ENCODE data around the gene FAM219A.

FAM219A gene

DNA sequence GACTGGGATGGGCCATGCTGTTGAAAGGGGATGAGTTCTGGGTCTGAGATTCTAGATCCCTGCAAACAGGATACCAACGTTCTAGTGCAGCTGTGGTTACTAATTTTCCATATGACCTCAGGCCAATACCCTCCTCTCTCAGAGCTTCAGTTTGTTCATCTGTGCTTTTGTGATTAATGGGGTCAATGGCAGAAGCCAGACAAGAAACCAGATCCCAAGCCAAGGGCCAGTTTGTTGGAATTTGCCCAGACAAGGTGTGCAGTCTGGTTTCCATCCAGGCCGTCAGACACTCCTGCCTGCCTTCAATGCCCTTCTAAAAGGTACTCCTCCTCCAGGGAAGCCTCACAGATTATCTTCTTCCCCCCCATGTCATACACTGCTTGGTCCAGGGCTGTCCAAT, 93.1 kb downstream of the FAM219A start:
- no peaks in the 10 kb centered on the region for H3K4me1 ChIP-seq (ENCODE audit: control insufficient read depth, insufficient read depth, low read length)
- no peaks in the 10 kb centered on the region for H3K9me3 ChIP-seq (ENCODE audit: control insufficient read depth, insufficient read depth, low read depth, low read length)
- H3K4me3 ChIP-seq (ENCODE audit: low read depth, low read length) = no peak overlapping the region
- H3K36me3 ChIP-seq (ENCODE audit: control insufficient read depth in 2 of 2, insufficient read depth in 1 of 2, low read length in 2 of 2) = peaks cover 0 to 12% of the 10 kb centered on the region in 2 experiments; a peak in 1 of 3 replicates
- CTCF ChIA-PET = interaction anchor here (1.4 to 1.6 kb wide), 2 partner anchors 9 to 33 kb away, joined by 4 to 7 read pairs; no protein-coding TSS in a partner anchor
- POLR2A ChIA-PET = interaction anchor here (0.5 to 0.8 kb wide), 2 partner anchors 9 to 189 kb away, joined by 3 read pairs; no protein-coding TSS in a partner anchor
- TF ChIP-seq ZNF174 (tag by site-specific recombination; IDR thresholded peaks at IDR 0.05) (no peak), IKZF3 (tag by site-specific recombination; IDR thresholded peaks at IDR 0.05) (no peak), KLF8 (tag by site-specific recombination; IDR thresholded peaks at IDR 0.05) (no peak), ZNF792 (tag by site-specific recombination; IDR thresholded peaks at IDR 0.05) (no peak), ZNF664 (tag by site-specific recombination; IDR thresholded peaks at IDR 0.05) (no peak), ZNF558 (tag by site-specific recombination; IDR thresholded peaks at IDR 0.05) (no peak), ZNF48 (tag by site-specific recombination; IDR thresholded peaks at IDR 0.05) (no peak), SALL2 (tag by site-specific recombination; IDR thresholded peaks at IDR 0.05; ENCODE audit: borderline replicate concordance) (no peak), ZNF660 (tag by site-specific recombination; IDR thresholded peaks at IDR 0.05) (no peak), ZNF658 (tag by site-specific recombination; IDR thresholded peaks at IDR 0.05) (no peak), ZNF10 (tag by site-specific recombination; IDR thresholded peaks at IDR 0.05) (no peak), ZBTB20 (tag by site-specific recombination; IDR thresholded peaks at IDR 0.05) (no peak), ZNF548 (tag by site-specific recombination; IDR thresholded peaks at IDR 0.05) (no peak)
- TF ChIP-seq, protein P1, sequence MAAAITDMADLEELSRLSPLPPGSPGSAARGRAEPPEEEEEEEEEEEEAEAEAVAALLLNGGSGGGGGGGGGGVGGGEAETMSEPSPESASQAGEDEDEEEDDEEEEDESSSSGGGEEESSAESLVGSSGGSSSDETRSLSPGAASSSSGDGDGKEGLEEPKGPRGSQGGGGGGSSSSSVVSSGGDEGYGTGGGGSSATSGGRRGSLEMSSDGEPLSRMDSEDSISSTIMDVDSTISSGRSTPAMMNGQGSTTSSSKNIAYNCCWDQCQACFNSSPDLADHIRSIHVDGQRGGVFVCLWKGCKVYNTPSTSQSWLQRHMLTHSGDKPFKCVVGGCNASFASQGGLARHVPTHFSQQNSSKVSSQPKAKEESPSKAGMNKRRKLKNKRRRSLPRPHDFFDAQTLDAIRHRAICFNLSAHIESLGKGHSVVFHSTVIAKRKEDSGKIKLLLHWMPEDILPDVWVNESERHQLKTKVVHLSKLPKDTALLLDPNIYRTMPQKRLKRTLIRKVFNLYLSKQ (tag by site-specific recombination; IDR thresholded peaks at IDR 0.05; ENCODE audit: borderline replicate concordance) = no peak
- TF ChIP-seq, protein P2, sequence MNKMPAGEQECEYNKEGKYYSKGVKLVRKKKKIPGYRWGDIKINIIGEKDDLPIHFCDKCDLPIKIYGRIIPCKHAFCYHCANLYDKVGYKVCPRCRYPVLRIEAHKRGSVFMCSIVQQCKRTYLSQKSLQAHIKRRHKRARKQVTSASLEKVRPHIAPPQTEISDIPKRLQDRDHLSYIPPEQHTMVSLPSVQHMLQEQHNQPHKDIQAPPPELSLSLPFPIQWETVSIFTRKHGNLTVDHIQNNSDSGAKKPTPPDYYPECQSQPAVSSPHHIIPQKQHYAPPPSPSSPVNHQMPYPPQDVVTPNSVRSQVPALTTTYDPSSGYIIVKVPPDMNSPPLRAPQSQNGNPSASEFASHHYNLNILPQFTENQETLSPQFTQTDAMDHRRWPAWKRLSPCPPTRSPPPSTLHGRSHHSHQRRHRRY (tag by site-specific recombination; IDR thresholded peaks at IDR 0.05) = no peak
- TF ChIP-seq, protein P3, sequence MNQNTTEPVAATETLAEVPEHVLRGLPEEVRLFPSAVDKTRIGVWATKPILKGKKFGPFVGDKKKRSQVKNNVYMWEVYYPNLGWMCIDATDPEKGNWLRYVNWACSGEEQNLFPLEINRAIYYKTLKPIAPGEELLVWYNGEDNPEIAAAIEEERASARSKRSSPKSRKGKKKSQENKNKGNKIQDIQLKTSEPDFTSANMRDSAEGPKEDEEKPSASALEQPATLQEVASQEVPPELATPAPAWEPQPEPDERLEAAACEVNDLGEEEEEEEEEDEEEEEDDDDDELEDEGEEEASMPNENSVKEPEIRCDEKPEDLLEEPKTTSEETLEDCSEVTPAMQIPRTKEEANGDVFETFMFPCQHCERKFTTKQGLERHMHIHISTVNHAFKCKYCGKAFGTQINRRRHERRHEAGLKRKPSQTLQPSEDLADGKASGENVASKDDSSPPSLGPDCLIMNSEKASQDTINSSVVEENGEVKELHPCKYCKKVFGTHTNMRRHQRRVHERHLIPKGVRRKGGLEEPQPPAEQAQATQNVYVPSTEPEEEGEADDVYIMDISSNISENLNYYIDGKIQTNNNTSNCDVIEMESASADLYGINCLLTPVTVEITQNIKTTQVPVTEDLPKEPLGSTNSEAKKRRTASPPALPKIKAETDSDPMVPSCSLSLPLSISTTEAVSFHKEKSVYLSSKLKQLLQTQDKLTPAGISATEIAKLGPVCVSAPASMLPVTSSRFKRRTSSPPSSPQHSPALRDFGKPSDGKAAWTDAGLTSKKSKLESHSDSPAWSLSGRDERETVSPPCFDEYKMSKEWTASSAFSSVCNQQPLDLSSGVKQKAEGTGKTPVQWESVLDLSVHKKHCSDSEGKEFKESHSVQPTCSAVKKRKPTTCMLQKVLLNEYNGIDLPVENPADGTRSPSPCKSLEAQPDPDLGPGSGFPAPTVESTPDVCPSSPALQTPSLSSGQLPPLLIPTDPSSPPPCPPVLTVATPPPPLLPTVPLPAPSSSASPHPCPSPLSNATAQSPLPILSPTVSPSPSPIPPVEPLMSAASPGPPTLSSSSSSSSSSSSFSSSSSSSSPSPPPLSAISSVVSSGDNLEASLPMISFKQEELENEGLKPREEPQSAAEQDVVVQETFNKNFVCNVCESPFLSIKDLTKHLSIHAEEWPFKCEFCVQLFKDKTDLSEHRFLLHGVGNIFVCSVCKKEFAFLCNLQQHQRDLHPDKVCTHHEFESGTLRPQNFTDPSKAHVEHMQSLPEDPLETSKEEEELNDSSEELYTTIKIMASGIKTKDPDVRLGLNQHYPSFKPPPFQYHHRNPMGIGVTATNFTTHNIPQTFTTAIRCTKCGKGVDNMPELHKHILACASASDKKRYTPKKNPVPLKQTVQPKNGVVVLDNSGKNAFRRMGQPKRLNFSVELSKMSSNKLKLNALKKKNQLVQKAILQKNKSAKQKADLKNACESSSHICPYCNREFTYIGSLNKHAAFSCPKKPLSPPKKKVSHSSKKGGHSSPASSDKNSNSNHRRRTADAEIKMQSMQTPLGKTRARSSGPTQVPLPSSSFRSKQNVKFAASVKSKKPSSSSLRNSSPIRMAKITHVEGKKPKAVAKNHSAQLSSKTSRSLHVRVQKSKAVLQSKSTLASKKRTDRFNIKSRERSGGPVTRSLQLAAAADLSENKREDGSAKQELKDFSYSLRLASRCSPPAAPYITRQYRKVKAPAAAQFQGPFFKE (tag by site-specific recombination; IDR thresholded peaks at IDR 0.05; ENCODE audit: borderline replicate concordance) = no peak
- TF ChIP-seq, protein P4, sequence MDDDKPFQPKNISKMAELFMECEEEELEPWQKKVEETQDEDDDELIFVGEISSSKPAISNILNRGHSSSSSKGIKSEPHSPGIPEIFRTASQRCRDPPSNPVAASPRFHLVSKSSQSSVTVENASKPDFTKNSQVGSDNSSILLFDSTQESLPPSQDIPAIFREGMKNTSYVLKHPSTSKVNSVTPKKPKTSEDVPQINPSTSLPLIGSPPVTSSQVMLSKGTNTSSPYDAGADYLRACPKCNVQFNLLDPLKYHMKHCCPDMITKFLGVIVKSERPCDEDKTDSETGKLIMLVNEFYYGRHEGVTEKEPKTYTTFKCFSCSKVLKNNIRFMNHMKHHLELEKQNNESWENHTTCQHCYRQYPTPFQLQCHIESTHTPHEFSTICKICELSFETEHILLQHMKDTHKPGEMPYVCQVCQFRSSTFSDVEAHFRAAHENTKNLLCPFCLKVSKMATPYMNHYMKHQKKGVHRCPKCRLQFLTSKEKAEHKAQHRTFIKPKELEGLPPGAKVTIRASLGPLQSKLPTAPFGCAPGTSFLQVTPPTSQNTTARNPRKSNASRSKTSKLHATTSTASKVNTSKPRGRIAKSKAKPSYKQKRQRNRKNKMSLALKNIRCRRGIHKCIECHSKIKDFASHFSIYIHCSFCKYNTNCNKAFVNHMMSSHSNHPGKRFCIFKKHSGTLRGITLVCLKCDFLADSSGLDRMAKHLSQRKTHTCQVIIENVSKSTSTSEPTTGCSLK (tag by site-specific recombination; IDR thresholded peaks at IDR 0.05) = no peak
- TF ChIP-seq, protein P5, sequence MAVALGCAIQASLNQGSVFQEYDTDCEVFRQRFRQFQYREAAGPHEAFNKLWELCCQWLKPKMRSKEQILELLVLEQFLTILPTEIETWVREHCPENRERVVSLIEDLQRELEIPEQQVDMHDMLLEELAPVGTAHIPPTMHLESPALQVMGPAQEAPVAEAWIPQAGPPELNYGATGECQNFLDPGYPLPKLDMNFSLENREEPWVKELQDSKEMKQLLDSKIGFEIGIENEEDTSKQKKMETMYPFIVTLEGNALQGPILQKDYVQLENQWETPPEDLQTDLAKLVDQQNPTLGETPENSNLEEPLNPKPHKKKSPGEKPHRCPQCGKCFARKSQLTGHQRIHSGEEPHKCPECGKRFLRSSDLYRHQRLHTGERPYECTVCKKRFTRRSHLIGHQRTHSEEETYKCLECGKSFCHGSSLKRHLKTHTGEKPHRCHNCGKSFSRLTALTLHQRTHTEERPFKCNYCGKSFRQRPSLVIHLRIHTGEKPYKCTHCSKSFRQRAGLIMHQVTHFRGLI (tag by site-specific recombination; IDR thresholded peaks at IDR 0.05) = no peak
- TF ChIP-seq, protein P6, sequence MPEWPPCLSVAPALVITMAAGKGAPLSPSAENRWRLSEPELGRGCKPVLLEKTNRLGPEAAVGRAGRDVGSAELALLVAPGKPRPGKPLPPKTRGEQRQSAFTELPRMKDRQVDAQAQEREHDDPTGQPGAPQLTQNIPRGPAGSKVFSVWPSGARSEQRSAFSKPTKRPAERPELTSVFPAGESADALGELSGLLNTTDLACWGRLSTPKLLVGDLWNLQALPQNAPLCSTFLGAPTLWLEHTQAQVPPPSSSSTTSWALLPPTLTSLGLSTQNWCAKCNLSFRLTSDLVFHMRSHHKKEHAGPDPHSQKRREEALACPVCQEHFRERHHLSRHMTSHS (tag by site-specific recombination; IDR thresholded peaks at IDR 0.05) = no peak
- no peak overlapping the region for H3K27ac ChIP-seq (ENCODE audit: extremely low read depth, low read depth, low read length)

Data from HEK293 (cell line).